Limb (tissue), 2 donors: ENCODE data around the gene BMP2K.

Experiments used
- DNase-seq, 2 donors: peaks; one replicate each; pipeline ENCODE4 v3.0.0-alpha.2; 2016; ENCODE audit errors: extremely low spot score in 2 of 2

Gene BMP2K

DNA sequence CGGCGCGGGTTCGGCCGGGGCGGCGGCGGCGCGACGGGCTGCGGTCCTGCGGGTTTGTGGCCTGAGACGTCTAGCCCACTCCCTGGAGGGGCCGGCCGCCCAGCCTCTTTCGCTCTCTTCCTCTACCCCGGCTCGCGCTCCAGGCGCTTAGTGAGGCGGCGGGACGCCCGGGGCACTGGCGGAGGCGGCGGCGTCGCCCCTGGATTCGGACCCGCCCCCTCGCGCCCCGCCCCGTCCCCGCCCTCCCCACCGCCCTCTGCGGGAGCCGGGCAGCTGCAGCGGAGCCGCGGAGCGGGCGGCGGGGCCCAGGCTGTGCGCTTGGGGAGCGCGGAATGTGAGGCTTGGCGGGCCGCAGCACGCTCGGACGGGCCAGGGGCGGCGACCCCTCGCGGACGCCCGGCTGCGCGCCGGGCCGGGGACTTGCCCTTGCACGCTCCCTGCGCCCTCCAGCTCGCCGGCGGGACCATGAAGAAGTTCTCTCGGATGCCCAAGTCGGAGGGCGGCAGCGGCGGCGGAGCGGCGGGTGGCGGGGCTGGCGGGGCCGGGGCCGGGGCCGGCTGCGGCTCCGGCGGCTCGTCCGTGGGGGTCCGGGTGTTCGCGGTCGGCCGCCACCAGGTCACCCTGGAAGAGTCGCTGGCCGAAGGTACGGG, at the start of gene BMP2K:
Gene BMP2K, plus strand, starts transcription at position 272 of the 650 bp plus-strand sequence. Its CDS starts 194 bp downstream, at position 466.
- peak; percentile 84 to 93 for DNase-seq

DNA sequence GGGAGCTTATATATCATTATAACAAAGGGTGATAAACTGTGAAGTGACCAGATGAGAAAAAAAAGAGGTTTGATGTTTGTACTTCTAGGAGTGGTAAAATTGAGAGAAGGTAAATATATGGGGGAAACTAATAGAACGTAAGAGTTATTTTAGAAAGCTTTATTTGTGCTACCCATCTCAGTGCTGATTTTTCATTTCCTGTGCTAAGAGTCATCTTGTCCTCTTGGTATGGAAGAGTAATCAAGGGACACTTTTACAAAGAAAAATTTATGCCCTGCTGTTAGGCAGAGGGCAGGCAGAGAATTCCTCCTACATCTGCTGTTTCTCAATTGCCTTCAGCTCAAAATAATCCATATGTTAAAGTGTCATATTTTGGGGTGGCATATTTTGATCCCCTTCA, 49.6 kb upstream of the BMP2K start:
- no peak for DNase-seq

DNA sequence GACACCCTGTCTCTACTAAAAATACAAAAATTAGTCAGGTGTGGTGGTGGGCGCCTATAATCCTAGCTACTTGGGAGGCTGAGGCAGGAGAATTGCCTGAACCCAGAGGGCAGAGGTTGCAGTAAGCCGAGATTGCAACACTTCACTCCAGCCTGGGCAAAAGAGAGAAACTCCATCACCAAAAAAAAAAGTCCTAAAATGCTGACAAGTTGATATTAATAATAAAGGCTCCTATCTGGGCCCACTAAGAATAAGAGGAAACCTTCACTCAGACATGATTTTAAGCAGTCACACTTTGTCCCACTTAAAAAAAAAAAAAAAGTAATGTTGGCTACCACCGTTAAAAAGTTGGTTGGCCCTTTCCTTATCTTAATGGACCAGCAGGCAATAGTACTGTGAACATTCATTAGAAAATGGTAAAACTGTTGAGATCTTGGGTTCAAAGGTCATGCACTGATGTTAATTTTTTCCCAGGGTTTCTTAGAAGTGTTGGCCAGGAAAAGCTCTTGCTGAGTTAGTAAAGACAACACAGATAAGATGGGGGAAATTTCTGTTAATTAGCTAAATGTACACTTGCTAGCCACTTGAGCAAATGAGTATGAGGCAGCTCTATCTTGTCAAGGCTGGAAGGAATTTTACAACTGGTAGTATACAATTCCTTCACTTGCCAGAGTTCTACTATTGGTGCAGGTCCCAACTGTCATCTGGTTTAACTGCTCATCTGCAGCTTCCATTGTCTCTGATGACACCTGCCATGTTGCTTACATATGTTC, 43.6 kb upstream of the BMP2K start:
- no peak for DNase-seq

DNA sequence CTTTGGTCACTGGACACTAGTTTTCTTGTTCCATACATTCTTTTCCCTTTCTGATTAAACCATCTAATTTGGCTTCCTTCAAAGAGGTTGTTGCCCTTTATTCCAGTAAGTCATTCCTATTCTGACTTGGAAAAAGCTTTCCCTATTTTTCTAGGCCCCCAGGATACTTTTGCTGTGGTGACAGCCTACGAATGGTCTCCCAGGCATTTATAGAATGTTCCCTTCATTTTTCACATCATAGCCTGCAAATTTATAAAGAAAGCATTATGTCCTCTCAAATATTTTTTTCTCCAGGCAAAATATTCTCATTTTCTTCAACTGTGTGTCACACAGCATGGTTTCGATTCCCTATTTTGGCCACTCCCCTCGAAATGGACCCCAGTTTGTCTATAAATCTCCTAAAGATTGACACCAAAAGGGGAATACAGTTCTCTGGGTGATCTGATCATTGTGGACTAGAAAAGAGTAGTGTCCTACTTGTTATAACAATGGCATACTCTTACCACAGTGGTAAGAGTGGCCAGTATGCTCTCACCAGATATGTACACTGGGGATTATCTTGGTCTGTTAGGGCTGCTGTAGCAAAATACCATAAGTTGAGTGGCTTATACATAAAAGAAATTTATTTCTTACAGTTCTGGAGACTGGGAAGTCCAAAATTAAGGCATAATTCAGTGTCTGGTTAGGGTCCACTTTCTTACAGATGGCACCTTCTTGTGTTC, 41.5 kb upstream of the BMP2K start:
- no peak for DNase-seq

DNA sequence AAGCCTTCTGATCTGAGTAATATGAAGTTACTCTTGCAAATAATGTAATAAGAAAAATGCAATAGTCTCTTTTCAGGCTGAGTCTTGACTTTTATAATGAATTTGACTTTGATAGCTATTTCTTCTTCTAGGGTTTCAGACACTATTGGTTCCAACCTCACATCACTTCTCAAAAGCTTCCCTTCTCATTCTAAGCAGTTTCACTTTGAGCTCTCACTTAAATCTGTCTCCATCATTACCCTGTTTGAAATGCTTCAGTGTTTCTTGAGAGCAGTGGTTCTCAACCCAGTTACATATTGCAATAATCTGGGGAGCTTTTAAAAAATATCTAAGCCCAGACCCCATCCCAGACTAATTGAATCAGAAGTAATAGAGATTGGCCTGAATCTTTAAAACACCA, 40.5 kb upstream of the BMP2K start:
- DNase-seq, result no peak

DNA sequence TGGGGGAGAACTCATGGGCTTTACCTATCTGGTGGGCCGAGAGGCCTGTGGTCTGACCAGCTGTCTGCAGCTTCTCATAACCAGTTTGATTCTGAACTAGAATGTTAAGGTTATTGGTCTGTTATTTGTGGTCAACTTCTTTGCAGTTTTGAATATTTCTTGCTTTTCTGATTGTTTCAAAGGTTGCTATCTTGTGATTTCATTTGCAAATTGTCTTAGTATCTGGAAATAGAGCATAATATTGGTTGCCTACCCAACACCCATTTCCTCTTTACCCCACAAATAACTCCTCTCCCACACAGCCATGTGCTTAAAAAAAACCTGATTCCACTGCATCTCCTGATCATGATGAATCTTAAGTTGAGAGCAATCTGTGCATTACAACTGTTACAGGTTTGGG, 39.1 kb upstream of the BMP2K start:
- no peak for DNase-seq

DNA sequence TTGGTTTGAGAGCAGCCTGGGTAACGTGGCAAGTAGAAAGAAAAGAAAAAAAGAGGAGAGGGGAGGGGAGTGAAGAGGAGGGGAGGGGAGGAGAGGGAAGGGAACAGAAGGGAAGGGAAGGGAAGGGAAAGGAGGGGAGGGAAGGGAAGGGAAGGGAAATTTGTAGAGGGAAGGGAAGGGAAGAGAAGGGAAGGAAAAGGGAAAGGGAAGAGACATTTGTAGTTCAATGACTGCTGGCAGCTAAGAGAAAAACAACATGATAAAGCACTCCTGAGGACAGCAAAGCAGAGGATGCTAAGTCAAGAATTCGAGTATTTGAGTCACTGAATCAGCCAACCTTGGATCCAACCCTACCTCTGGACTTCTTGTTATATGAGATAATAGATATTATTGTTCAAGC, 38.2 kb upstream of the BMP2K start:
- DNase-seq, result no peak

DNA sequence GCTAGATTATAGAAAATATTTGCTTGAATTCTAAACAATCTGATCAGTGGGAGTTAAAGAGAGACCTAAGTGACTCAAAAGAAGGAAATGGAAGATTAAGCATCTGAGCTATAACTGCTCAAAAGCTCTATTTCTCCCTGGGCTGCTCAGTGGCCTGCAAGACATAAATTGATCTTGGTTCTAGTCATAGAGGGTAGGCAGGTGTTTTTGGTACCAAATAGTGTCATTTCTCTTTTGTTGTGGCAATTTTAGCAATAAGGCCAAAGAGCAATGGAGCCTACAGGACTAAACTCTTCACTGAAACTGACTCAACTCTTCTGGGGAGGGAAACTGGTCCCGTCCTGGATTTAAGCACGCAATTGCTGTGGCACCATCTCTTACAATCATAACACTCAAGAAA, 33.9 kb upstream of the BMP2K start:
- no peak for DNase-seq

DNA sequence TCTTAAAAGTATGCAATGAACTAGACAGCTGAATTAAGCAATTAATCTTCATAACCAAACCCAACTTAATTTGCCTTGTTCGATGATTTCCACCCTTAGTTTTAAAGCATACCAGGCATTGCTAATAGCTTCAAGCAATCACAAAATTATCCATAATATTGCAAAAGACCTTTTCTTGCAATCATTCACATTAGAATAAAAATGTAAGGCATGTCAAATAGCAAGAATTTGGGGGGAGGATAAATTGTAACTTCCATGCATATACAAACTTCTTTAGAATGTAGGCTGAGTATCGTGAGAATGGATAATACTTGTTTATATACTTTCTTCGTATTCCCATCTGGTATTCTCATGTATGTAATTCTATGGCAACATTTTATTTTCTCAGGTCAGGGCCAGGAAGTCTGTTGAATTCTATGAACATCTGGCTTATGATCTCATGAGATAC, 28.7 kb upstream of the BMP2K start:
- DNase-seq, result peak in 1 of 2 donors; percentile 36

DNA sequence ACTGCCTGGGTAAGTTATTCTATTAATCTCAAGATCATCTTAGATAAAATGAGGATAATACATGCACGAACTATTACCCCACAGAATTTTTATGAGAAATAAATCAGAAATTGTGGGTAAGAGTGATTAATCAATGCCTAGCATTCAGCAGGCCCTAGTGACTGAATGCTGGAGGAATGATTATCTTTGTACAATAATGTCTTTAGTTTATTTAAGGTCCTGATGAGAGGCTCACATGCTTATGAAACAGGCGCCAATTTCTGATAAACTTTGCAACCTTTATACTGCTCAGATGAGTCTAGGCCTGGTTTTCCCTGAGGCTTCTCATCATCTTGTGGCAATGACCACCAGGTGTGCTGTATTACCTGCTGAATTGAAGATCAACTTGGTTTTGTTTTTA, 27.8 kb upstream of the BMP2K start:
- no peak for DNase-seq

DNA sequence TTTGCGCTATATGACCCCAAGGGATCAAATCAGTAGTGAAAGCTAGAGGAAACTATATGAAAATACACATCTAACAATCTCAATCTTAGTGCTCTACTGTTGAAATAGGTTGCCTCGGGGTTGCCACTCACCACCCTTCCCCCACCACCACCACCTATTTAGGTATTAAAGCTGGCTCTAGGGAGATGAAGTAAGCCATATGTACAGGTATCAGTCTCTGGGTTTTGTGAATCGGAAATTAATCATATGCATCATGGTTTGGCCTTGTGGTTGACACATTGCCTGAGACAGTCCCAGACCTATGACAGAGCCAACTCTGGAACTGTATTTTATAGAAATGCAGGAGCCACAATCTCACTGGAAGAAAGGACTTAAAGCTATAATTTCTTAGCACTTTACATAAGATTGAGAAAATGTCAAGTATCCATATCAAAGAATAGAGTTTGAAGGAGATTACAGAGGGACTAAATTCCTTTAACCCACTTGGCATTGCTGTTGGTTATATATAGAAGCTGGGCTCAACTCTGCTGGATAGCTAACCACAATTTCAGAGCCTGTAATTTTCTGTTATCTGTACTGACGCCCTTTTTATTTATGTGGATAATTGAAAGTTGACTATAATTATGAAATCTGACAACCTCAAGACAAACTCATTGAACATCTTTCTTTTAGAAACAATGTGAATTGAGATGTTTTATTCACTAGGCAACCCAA, 26.7 kb upstream of the BMP2K start:
- no peak for DNase-seq

DNA sequence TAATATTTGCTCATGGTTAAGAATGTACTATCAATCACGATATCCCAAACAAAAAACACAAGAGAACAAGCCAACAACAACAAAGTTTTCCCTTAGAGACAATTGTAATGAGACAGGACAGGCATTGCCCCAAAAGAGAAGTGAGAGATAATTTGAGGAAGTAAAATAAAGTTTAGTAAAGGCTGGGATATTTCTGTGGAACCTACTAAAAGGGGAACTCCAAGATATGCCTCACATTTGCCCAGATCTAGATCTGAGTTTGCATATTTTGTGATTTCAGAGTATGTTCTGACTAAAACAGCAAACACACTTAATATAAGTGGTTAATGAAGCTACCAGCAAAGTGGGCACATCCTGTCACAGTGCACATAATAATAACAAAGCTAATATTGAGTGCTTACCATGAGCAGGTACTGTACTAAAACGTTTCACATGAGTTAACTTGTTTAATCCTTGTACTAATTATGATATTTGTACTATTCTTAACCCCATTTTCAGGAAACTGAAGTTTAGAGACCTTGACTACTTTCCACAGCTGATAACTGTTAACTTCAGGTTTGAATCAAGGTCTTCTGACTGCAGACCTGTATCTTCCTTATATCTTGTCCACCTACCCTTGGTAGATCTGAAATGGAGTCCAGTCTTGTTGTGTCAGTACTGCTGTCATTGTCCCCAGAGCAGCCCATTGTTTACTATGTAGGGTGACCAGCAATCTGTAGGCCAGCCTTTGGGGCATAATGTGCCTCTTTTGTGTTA, 26.0 kb upstream of the BMP2K start:
- no peak for DNase-seq

DNA sequence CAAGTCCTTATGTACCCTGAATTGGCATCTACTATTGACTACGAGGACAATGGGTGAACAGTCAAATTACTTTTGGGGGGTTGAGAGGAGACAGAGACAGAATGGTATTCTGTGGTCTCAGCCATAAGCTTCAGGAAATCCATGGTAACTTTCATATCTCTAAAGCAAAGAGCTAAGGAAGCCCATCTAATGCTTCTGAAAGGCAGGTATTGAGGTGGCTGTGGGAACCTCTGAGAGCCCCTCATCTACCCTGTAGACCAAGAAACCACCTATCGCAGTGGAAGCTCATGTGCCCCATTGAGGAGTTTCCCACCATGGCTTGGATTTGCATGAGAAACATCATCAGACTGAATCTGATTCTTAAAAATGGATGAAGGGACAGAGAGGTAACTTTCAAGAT, 23.1 kb upstream of the BMP2K start:
- DNase-seq, result no peak

DNA sequence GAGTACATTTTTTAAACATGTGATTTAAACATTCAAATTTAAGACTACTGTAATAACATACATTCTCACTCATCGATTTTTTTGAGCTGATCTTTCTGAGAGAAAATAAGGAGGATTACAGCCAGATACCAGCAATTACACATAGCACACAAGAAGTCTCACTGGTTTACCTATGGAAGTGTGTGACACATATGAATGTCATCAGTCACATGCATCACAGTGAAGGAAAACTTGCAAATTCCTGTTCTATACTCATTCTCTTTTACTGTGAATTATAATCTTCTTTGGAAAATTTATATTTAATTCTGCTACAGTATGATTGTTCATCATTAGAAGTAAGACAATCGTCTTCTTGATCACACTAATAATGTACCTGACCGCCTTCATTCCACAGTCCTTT, 21.3 kb upstream of the BMP2K start:
- DNase-seq, result no peak

DNA sequence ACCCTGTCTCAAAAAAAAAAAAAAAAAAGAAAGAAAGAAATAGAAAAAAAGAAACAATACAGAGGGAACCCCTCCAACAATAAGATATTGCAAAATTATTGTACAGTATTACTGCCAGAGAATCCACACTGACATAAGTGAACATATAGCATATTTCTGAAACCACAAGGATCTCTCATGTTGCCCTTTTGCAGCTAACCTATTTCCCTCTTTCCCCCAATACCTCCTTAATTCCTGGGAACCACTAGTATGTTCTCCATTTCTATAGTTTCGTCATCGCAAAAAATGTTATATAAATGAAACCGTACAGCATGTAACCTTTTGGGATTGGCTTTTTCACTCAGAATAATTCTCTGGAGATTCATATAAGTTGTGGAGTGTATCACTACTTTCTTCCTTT, 20.0 kb upstream of the BMP2K start:
- DNase-seq, result no peak

DNA sequence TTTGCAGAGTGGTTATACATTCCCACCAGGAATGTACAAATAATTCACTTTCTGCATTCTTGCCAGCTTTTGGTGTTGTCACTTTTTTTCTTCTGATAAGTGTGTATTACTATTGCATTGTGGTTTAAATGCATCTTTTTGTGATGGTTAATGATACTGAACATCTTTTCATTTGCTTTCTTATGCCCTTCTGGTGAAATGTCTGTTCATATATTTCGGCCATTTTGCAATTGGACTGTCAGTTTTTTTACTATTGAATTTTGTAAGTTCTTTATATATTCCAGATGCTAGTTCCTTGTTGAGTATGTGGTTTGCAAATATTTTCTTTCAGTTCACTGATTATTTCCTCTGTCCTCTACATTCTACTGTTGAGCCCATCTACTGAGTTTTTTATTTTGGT, 19.4 kb upstream of the BMP2K start:
- no peak for DNase-seq

DNA sequence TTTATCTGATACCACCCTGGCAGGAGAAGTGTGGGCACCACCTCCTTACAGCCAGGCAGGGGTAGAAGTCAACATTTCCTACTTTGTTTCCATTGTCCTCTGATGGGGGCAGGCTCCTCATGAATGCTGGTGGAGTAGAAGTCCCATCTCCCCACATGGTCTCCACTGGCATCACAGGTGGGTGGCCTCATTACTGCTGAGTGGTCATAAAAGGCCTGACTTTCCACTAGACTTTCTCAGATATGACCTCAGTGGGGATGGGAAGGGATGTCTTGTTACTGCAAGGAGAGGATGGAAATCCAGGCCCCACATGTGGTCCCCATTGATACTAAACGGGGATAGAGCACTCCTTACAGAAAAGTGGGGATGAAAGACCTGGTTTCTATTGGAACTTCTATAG, 18.6 kb upstream of the BMP2K start:
- DNase-seq, result no peak

DNA sequence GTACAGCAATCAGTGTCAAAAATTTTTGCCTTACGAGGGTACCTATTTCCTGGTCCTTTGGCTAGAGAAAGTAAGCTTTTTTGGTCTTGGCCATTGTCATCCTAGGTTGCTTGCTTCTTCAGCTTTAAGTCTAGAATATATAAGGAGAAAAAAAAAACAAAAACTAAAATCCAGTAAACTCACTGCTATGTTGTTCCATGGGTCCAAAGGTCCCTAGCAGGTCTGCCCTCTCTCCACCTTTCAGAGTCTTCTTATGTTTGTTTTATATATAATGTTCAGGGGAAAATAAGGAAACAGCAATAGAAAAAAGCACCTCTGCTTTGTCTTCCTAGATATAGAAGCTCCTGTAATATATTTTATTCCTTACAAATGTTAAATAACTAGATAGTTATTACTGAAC, 18.1 kb upstream of the BMP2K start:
- no peak for DNase-seq

DNA sequence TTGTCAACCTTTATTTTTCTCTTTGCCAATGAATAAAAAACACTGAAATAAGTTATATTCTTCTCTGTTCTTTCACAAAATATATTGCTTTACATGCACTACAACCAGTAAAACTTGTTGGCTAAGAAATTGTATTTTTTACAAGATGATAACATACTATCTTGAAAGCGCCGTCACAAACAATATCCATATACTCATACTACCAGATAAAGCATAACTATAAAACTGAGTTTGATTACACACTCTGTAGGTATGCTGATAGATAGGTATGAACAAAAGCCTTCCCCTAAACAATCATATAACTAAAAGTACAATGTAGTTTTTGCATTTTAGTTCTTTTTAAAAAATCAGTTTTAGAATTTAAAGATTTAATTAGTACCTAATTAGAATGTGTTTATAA, 13.6 kb upstream of the BMP2K start:
- DNase-seq, result no peak

DNA sequence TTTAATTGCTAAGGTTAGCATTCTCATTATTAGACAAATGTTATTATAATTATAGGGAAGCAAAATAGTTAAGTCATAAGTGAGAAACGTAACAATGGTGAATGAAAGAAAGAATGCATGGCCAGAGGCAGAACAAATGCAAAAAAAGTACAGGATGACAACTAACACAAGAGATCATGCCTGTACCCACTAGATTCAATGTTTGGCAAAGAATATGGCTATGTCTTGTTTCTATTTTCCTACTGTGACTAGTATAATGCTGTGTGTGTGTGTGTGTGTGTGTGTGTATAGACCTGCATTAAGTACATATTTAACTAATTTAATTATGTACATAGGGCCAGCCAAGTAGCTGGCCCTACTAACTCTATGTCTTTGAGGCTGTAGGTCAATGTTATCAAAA, 12.9 kb upstream of the BMP2K start:
- no peak for DNase-seq

DNA sequence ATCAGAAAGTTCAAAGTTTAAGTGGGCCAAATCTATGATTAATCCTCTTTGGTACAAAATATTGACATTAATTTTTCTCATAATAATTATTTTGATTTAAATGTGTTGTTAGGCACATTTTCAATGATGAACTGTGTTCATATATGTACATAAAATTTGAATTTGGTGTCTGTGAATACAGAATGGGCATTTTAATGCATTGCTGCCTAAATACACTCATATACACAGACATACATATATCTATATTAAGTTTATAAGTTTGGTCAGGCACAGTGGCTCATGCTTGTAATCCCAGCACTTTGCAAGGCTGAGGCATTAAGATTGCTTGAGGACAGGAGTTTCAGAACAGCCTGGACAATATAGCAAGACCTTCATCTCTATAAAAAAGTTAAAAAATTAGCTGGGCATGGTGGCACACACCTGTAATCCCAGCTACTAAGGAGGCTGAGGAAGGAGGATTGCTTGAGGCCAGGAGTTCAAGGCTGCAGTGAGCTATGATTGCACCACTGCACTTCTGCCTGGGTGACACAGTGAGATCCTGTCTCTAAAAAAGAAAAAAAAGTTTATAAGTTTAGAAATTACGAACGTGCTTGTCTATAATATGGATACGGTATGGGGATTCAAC, 12.3 kb upstream of the BMP2K start:
- no peak for DNase-seq
